GM10266 (cell line): Measurements from ENCODE around the gene FEZF2.

ENCODE experiments used
- DNase-seq: peaks from one replicate; pipeline ENCODE4 v3.0.0; 2012; ENCODE audit errors: extremely low spot score
- CTCF ChIP-seq: IDR thresholded peaks from 2 replicates; pipeline ENCODE4 v1.5.1; 2012; ENCODE audit warnings: mild to moderate bottlenecking, low read depth; ENCODE audit not compliant: control insufficient read depth, insufficient read depth; ENCODE audit errors: missing control alignments

Gene FEZF2

GRCh38 chr3:62373215-62373614 lies at the start of gene FEZF2:
TSS of gene FEZF2 (minus strand) at chr3:62373550. CDS start at chr3:62372868, 682 bp downstream.
- no peak for TF ChIP-seq CTCF
- no peak for DNase-seq

GRCh38 chr3:62421207-62421606 lies 47.9 kb upstream of the FEZF2 start:
- no peak for DNase-seq

GRCh38 chr3:62416144-62416543 lies 42.8 kb upstream of the FEZF2 start:
- no peak for TF ChIP-seq CTCF
- DNase-seq, result no peak

More at GRCh38 chr3:62421207-62421606, 47.9 kb upstream of the FEZF2 start:
- no peak for TF ChIP-seq CTCF

- no peak for TF ChIP-seq CTCF
- no peak for DNase-seq
Observed at GRCh38 chr3:62415312-62415801, 42.0 kb upstream of the FEZF2 start.

GRCh38 chr3:62414786-62415185 lies 41.4 kb upstream of the FEZF2 start:
- DNase-seq, result no peak
- no peak for TF ChIP-seq CTCF

- no peak for TF ChIP-seq CTCF
Observed at GRCh38 chr3:62413687-62414086, 40.3 kb upstream of the FEZF2 start.

GRCh38 chr3:62406945-62407344 lies 33.6 kb upstream of the FEZF2 start:
- TF ChIP-seq CTCF, result no peak

More at GRCh38 chr3:62413687-62414086, 40.3 kb upstream of the FEZF2 start:
- DNase-seq, result no peak

More at GRCh38 chr3:62406945-62407344, 33.6 kb upstream of the FEZF2 start:
- no peak for DNase-seq
